ENCODE results near the gene TCF12.

The TCF12 gene

DNA sequence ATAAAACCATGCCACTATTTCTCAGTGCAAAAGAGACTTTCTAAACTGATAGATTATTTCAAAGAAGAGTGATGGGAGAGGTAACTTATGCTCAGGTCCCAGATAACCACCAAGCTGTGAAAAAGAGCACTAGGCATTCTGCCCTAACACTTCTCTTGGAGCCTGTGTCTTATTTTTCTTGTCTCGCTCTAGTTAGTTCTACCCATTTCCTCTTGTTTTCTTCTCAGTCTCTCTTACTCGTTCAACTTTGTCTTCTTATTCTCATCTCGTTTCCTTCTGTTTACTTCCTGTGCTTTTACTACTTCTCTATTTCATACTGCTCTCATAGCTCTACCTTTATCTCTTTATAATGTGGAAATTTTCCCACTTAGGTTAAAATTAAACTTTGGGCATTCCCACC lies 366.1 kb downstream of the TCF12 start:
- H3K36me3 ChIP-seq (ENCODE audit: control insufficient read depth, low read depth, low read length): peaks cover 34% of the 10 kb centered on the region

DNA sequence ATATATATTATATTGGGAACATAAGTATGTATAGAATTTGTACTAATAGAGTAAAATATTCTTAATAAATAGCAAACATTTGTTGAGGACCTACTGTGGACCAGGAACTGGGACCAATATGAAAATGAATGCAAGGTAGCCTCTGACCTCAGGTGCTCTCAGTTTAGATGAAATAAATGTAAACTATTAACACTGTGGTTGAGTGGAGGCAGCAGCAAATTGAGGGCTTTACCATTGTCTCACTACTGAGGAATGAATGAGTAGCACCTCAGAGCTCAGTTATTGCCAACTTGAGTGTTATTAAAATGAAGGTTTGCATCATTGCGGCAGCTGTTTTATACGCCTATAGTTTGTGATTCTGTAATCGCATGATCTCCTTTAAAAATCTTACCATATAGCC lies 366.9 kb downstream of the TCF12 start:
- peaks cover 34% of the 10 kb centered on the region for H3K36me3 ChIP-seq (ENCODE audit: control insufficient read depth, low read depth, low read length)
- H3K27ac ChIP-seq (ENCODE audit: low read length): no peak overlapping the region
- H3K4me1 ChIP-seq (ENCODE audit: control insufficient read depth, low read depth, low read length): peaks cover 8% of the 10 kb centered on the region
- H3K9me3 ChIP-seq (ENCODE audit: control insufficient read depth, low read depth, low read length): no peaks in the 10 kb centered on the region
- H3K9ac ChIP-seq (ENCODE audit: low read length): no peak overlapping the region
- no peaks in the 10 kb centered on the region for H3K27me3 ChIP-seq (ENCODE audit: control insufficient read depth, insufficient read depth, low read length)
- H3K4me3 ChIP-seq (ENCODE audit: low read length): no peak overlapping the region

More for the DNA sequence above, 366.1 kb downstream of the TCF12 start:
- no peak overlapping the region for H3K27ac ChIP-seq (ENCODE audit: low read length)
- H3K27me3 ChIP-seq (ENCODE audit: control insufficient read depth, insufficient read depth, low read length): no peaks in the 10 kb centered on the region
- H3K9me3 ChIP-seq (ENCODE audit: control insufficient read depth, low read depth, low read length): no peaks in the 10 kb centered on the region
- H3K9ac ChIP-seq (ENCODE audit: low read length): no peak overlapping the region
- no peak overlapping the region for H3K4me3 ChIP-seq (ENCODE audit: low read length)
- peaks cover 9% of the 10 kb centered on the region for H3K4me1 ChIP-seq (ENCODE audit: control insufficient read depth, low read depth, low read length)

DNA sequence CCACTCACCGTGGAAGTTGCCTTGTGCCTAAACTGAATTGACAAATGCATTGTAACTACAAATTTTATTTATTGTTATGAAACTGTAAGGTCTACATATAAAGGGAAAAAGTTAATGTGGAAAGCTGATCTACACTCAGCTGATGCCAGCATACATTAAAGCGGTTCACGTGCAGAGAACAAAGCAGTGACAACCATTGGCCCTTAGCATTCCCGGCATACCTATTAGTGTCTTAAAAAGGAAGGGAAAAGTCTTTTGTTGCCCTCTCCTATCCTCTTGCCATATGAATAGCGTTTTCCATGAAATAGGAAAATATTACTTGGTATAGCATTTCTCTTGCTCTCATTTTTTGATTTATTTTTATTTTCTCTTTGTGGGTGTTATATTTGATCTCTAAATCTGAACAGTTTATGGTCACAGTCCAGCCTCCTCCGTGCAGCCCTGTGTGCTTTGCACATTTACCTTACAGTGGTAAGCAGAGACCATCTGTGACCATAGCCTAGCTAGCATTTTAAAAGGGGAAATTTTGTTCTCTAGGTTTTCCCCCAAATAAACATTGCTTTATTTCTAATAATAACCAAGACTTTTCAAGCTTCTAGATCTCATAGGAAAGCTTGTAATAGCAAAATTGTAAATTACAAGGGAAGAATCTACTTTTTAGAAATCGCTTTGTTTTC lies 368.1 kb downstream of the TCF12 start:
- H3K9me3 ChIP-seq (ENCODE audit: control insufficient read depth, low read depth, low read length): no peaks in the 10 kb centered on the region
- H3K27me3 ChIP-seq (ENCODE audit: control insufficient read depth, insufficient read depth, low read length): no peaks in the 10 kb centered on the region
- H3K4me3 ChIP-seq (ENCODE audit: low read length): no peak overlapping the region
- H3K27ac ChIP-seq (ENCODE audit: low read length): no peak overlapping the region
- no peaks in the 10 kb centered on the region for H3K4me1 ChIP-seq (ENCODE audit: control insufficient read depth, low read depth, low read length)
- peaks cover 34% of the 10 kb centered on the region for H3K36me3 ChIP-seq (ENCODE audit: control insufficient read depth, low read depth, low read length)
- H3K9ac ChIP-seq (ENCODE audit: low read length): no peak overlapping the region

DNA sequence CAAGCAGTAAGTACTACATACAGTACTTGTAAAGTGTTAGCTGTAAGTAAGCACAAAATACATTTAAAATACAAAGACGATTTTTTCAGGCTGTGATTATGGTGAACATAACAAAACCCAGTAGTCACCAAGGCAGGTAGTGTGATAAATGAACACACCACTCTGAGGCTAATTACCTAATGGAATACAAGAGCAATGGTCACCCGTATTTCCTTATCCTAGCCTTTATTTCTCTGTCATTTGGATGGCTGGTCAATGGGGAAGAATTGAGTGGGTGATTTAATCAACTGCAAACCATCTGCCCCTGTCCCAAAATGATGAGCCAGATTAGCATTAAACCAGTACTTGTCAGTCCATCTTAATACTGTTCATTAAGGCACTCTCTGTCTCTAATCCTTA lies 368.7 kb downstream of the TCF12 start:
- H3K27me3 ChIP-seq (ENCODE audit: control insufficient read depth, insufficient read depth, low read length): no peaks in the 10 kb centered on the region
- H3K4me1 ChIP-seq (ENCODE audit: control insufficient read depth, low read depth, low read length): no peaks in the 10 kb centered on the region
- no peak overlapping the region for H3K4me3 ChIP-seq (ENCODE audit: low read length)
- H3K9ac ChIP-seq (ENCODE audit: low read length): no peak overlapping the region
- peaks cover 34% of the 10 kb centered on the region for H3K36me3 ChIP-seq (ENCODE audit: control insufficient read depth, low read depth, low read length)
- no peaks in the 10 kb centered on the region for H3K9me3 ChIP-seq (ENCODE audit: control insufficient read depth, low read depth, low read length)
- no peak overlapping the region for H3K27ac ChIP-seq (ENCODE audit: low read length)

DNA sequence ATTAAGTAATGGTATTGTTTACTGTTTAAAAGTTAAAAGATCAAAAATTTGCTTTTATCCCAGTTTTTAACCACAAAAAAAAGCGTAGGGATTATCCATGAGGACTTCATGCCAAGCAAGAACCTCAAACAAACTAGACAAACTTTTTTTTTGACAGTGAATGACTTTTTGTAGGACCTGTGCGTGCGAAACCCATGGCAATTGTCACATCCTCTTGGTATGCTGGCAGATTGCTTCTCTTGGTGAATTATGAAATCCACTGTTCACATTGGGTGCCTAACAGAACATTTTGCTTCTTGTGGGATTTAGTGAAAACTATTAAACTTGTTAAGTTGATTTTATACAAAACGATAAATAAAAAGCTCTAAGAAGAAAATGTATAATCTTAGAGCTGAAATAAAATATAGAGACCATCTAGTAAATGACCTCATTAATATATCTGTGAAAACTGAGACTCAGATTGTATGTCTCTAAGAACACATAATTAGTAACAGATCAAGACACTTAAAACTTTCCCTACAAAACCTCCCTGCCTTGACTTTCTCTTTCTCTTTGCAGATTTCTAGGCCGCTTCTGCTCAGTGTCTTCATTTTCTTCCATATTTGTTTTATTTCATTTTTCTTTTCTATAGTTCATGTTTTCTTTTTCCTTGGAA lies 370.6 kb downstream of the TCF12 start:
- no peaks in the 10 kb centered on the region for H3K9me3 ChIP-seq (ENCODE audit: control insufficient read depth, low read depth, low read length)
- H3K9ac ChIP-seq (ENCODE audit: low read length): no peak overlapping the region
- no peaks in the 10 kb centered on the region for H3K4me1 ChIP-seq (ENCODE audit: control insufficient read depth, low read depth, low read length)
- H3K27ac ChIP-seq (ENCODE audit: low read length): no peak overlapping the region
- no peaks in the 10 kb centered on the region for H3K27me3 ChIP-seq (ENCODE audit: control insufficient read depth, insufficient read depth, low read length)
- peaks cover 22% of the 10 kb centered on the region for H3K36me3 ChIP-seq (ENCODE audit: control insufficient read depth, low read depth, low read length)
- no peak overlapping the region for H3K4me3 ChIP-seq (ENCODE audit: low read length)

DNA sequence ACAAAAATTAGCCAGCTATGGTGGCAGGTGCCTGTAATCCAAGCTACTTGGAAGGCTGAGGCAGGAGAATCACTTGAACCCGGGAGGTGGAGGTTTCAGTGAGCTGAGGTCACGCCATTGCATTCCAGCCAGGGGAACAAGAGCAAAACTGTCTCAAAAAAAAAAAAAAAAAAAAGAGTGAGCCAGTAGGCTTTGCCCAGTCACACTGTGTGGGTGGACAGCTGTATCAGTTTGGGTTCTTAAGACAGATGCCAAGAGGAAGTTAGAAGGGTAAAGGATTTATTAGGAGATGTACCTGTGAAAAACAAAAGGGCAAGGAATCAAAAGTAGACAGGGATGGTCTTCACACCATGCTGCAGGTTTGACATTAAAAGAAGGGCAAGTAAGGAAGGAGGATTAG lies 371.7 kb downstream of the TCF12 start:
- Histone ChIP-seq H3K4me1 (ENCODE audit: control insufficient read depth, low read depth, low read length) (no peaks in the 10 kb centered on the region), H3K36me3 (ENCODE audit: control insufficient read depth, low read depth, low read length) (peaks cover 16% of the 10 kb centered on the region), H3K9ac (ENCODE audit: low read length) (no peak overlapping the region), H3K9me3 (ENCODE audit: control insufficient read depth, low read depth, low read length) (no peaks in the 10 kb centered on the region), H3K4me3 (ENCODE audit: low read length) (no peak overlapping the region), H3K27ac (ENCODE audit: low read length) (no peak overlapping the region), H3K27me3 (ENCODE audit: control insufficient read depth, insufficient read depth, low read length) (no peaks in the 10 kb centered on the region)

DNA sequence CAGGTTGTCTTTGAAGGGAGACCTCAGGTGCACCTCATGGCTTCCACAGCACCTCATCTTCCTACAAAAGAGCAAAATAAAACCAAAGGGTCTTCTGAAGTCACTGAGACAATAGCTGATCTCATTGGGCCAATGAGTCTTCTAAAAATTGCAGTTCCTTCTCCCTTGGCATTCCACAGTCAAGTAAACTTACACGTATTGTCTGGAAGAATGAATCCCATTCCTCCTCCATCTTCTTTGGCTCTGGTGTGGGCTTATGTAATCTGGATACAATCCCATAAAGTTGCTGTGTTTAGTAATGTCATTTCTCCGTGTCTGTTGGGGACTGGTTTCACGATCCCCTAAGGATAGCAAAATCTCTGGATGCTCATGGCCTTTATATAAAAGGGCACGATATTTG lies 372.4 kb downstream of the TCF12 start:
- no peaks in the 10 kb centered on the region for H3K9me3 ChIP-seq (ENCODE audit: control insufficient read depth, low read depth, low read length)
- no peaks in the 10 kb centered on the region for H3K27me3 ChIP-seq (ENCODE audit: control insufficient read depth, insufficient read depth, low read length)
- H3K27ac ChIP-seq (ENCODE audit: low read length): no peak overlapping the region
- no peak overlapping the region for H3K4me3 ChIP-seq (ENCODE audit: low read length)
- H3K36me3 ChIP-seq (ENCODE audit: control insufficient read depth, low read depth, low read length): peaks cover 16% of the 10 kb centered on the region
- H3K9ac ChIP-seq (ENCODE audit: low read length): no peak overlapping the region
- H3K4me1 ChIP-seq (ENCODE audit: control insufficient read depth, low read depth, low read length): no peaks in the 10 kb centered on the region

DNA sequence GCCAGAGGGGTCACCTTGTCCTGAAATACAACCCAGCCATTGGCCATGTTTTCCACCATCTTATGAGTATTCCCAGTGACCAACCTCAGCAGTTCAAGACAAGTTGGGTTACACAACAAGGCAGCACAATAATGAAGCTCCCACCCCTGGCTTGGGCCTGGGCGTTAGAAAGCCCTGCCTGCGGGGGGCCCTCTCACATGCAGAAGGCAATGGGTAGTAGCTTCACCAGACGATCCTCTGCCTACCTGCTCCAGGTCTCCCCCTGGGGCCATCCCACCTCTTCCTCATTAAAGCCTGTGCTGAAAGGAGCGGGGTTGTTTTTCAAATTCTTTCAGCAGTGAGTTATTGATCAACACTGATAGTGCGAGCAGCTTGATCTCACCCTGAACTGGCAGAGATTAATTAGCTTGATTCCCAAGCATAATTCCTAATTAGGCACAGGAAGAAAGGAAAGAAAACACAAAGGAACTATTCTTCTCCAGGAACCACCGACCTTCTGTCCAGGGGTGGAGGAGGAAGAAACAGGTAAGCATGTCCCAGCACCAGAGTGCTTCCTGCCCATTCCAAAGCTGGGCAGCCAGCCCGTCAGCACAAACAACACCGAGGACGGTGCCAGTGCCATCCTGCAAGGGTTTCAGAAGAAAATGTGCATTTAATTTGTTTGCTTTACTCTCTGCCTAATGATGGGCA lies 378.2 kb downstream of the TCF12 start:
- no peaks in the 10 kb centered on the region for H3K27me3 ChIP-seq (ENCODE audit: control insufficient read depth, insufficient read depth, low read length)
- H3K9ac ChIP-seq (ENCODE audit: low read length): no peak overlapping the region
- no peaks in the 10 kb centered on the region for H3K4me1 ChIP-seq (ENCODE audit: control insufficient read depth, low read depth, low read length)
- H3K9me3 ChIP-seq (ENCODE audit: control insufficient read depth, low read depth, low read length): no peaks in the 10 kb centered on the region
- no peak overlapping the region for H3K4me3 ChIP-seq (ENCODE audit: low read length)
- H3K36me3 ChIP-seq (ENCODE audit: control insufficient read depth, low read depth, low read length): no peaks in the 10 kb centered on the region
- H3K27ac ChIP-seq (ENCODE audit: low read length): no peak overlapping the region

DNA sequence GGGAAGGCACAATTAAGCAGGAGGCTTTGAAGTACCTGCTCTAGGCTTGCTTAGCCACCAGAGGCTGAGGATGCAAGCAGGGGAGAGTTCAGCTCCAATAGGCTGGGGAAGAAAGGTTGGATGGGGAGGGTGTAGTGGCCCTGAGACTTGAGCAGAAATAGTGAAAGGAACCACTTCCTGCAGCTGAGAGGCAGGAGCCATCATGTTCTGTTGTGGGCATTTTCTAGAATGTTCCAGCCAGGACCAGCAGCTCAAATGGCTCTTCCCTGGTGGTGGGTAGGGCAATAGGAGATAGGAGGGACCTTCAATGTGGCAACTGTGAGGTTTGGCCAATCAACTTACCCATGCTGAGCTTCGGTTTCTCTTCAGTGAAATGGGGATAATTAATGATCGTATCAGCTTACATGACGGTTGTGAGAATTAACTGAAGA lies 378.7 kb downstream of the TCF12 start:
- Histone ChIP-seq H3K9me3 (ENCODE audit: control insufficient read depth, low read depth, low read length) (no peaks in the 10 kb centered on the region), H3K9ac (ENCODE audit: low read length) (no peak overlapping the region), H3K27me3 (ENCODE audit: control insufficient read depth, insufficient read depth, low read length) (no peaks in the 10 kb centered on the region), H3K27ac (ENCODE audit: low read length) (no peak overlapping the region), H3K36me3 (ENCODE audit: control insufficient read depth, low read depth, low read length) (no peaks in the 10 kb centered on the region), H3K4me1 (ENCODE audit: control insufficient read depth, low read depth, low read length) (no peaks in the 10 kb centered on the region), H3K4me3 (ENCODE audit: low read length) (no peak overlapping the region)

DNA sequence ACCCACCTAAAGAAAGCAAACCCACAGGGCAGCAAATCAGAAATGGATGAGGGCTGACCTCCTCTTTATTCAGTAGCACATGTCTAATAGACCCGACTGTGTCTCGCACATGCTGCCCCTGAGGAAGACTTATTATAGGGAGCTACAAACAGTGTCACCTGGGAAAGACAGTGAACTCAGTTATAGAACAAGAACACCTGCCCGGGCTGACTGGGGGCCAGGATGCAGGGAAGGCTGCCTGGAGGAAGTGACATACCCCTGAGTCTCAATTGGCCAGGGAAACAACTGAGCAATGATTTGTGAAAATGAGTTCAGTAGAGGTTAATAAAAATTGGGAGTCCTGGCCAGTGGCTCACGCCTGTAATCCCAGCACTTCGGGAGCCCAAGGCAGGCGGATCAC lies 379.2 kb downstream of the TCF12 start:
- Histone ChIP-seq H3K9ac (ENCODE audit: low read length) (no peak overlapping the region), H3K36me3 (ENCODE audit: control insufficient read depth, low read depth, low read length) (no peaks in the 10 kb centered on the region), H3K4me1 (ENCODE audit: control insufficient read depth, low read depth, low read length) (peaks cover under 1% of the 10 kb centered on the region), H3K9me3 (ENCODE audit: control insufficient read depth, low read depth, low read length) (no peaks in the 10 kb centered on the region), H3K27ac (ENCODE audit: low read length) (no peak overlapping the region), H3K4me3 (ENCODE audit: low read length) (no peak overlapping the region), H3K27me3 (ENCODE audit: control insufficient read depth, insufficient read depth, low read length) (no peaks in the 10 kb centered on the region)

DNA sequence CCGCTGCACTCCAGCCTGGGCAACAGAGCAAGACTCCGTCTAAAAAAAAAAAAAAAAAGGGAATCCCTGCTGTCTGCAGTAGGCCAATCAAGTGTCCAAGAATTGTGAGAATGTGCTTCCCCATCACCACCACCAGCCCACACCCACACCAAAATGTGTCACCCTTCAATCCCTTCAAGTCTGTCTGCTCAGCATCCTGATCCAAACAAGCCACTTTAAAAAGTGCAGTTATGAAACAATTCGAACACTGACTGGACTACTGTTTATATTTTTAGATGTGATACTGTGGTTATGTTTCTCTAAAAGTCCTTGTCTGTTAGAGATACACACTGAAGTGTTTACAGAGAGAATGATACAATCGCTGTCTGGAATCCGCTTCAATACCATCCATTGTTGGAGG lies 379.8 kb downstream of the TCF12 start:
- no peak overlapping the region for H3K27ac ChIP-seq (ENCODE audit: low read length)
- H3K4me3 ChIP-seq (ENCODE audit: low read length): no peak overlapping the region
- H3K36me3 ChIP-seq (ENCODE audit: control insufficient read depth, low read depth, low read length): no peaks in the 10 kb centered on the region
- peaks cover 7% of the 10 kb centered on the region for H3K4me1 ChIP-seq (ENCODE audit: control insufficient read depth, low read depth, low read length)
- no peaks in the 10 kb centered on the region for H3K9me3 ChIP-seq (ENCODE audit: control insufficient read depth, low read depth, low read length)
- no peaks in the 10 kb centered on the region for H3K27me3 ChIP-seq (ENCODE audit: control insufficient read depth, insufficient read depth, low read length)
- no peak overlapping the region for H3K9ac ChIP-seq (ENCODE audit: low read length)

Data from iPS-18a (cell line).